Stimulated activated CD8-positive, alpha-beta memory T cell treated with anti-CD3 and anti-CD28 coated beads, Interleukin-7, amount 100 ng/mL, for 24 hours (primary cell): ENCODE measurements around the gene TCEANC2.
"Not testable (repeated sequence)": the region's sequence is repeated elsewhere in the genome, so short reads cannot be mapped to it uniquely, and the experiment has no call there.

Experiments used
- DNase-seq: peaks from one replicate; pipeline ENCODE4 v3.0.0-alpha.2; 2020; ENCODE audit warnings: low read depth

TCEANC2 gene

GRCh38 chr1:54027848-54028247 lies 25.6 kb upstream of the TCEANC2 start:
- no peak for DNase-seq

GRCh38 chr1:54028306-54029251 lies 24.8 kb upstream of the TCEANC2 start:
- no peak for DNase-seq

- no peak for DNase-seq
These were observed 15.9 kb upstream of the TCEANC2 start for GRCh38 chr1:54037476-54037875.

GRCh38 chr1:54041806-54042205 lies 11.6 kb upstream of the TCEANC2 start:
- DNase-seq: no peak

GRCh38 chr1:54045496-54045895 lies 7.9 kb upstream of the TCEANC2 start:
- no peak for DNase-seq

GRCh38 chr1:54046671-54047383 lies 6.6 kb upstream of the TCEANC2 start:
- no peak for DNase-seq

- DNase-seq: no peak
These were observed 5.8 kb upstream of the TCEANC2 start for GRCh38 chr1:54047384-54048305.

GRCh38 chr1:54050435-54050834 lies 3.0 kb upstream of the TCEANC2 start:
- not testable (repeated sequence) for DNase-seq

- DNase-seq: no peak
These were observed 1.4 kb upstream of the TCEANC2 start for GRCh38 chr1:54051933-54052430.

- no peak for DNase-seq
These were observed 926 bp upstream of the TCEANC2 start for GRCh38 chr1:54052431-54052933.

GRCh38 chr1:54053745-54054437 lies 483 bp downstream of the TCEANC2 start:
- no peak for DNase-seq

- DNase-seq: no peak
These were observed 986 bp downstream of the TCEANC2 start for GRCh38 chr1:54054438-54054749.

- DNase-seq: no peak
These were observed 10.9 kb downstream of the TCEANC2 start for GRCh38 chr1:54064299-54064698.

- no peak for DNase-seq
These were observed 16.4 kb downstream of the TCEANC2 start for GRCh38 chr1:54069791-54070170.

GRCh38 chr1:54070171-54070837 lies 16.9 kb downstream of the TCEANC2 start:
- DNase-seq: no peak

- no peak for DNase-seq
These were observed 24.0 kb downstream of the TCEANC2 start for GRCh38 chr1:54077359-54077758.

- DNase-seq: no peak
These were observed 27.2 kb downstream of the TCEANC2 start for GRCh38 chr1:54080598-54081049.

- DNase-seq: peak; percentile 26
These were observed 28.2 kb downstream of the TCEANC2 start for GRCh38 chr1:54081306-54082270.

- DNase-seq: no peak
These were observed 31.4 kb downstream of the TCEANC2 start for GRCh38 chr1:54084794-54085193.
